ENCODE results near the gene NPLOC4. TPM values are rescaled to one million over a fixed set of nuclear protein-coding genes. Genes with fewer than 3 reads are reported as not detected.

The NPLOC4 gene
- total and polyA plus RNA-seq, 8 donors, result 50.5 to 122 (median 56.5) TPM

- DNase-seq (peak in 1 of 4 donors; percentile 61), ATAC-seq (no peak)
- H3K36me3 ChIP-seq, result no peaks in the 10 kb centered on the region
- no peak for TF ChIP-seq CTCF (IDR thresholded peaks at IDR 0.05)
- peaks cover 15 to 56% of the 10 kb centered on the region in 2 donors for H3K4me1 ChIP-seq
- intact Hi-C loops (cut with DNase I), result no loop called here
- peaks cover 0 to 15% of the 10 kb centered on the region in 2 donors for H3K27me3 ChIP-seq
- peak overlapping the region in 1 of 2 donors; percentile 91 for H3K4me3 ChIP-seq
- H3K27ac ChIP-seq, result peak overlapping the region in 1 of 2 donors; percentile 71
- no peaks in the 10 kb centered on the region for H3K9me3 ChIP-seq
These were observed 119.4 kb downstream of the NPLOC4 start for GRCh38 chr17:81517339-81518112.

DNA sequence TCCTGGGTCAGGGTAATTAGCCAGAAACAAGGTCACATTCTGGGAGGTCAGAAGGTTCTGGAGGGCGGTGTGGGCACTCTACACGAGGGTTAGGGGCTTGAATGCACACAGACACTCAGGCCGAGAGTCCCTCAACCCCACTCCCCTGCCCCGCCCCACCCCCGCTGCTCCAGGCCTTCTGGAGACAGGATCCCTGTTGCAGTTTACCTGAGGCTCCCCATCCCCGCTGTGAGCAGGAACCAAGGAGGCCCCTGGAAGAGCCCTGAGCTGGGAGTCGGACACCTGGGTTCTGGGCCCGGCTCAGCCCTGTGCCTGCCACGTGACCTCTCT, 119.9 kb downstream of the NPLOC4 start:
- intact Hi-C loops (cut with DNase I), result no loop called here
- no peaks in the 10 kb centered on the region for H3K9me3 ChIP-seq
- H3K36me3 ChIP-seq, result peaks cover 0 to 4% of the 10 kb centered on the region in 2 donors
- peaks cover 0 to 13% of the 10 kb centered on the region in 2 donors for H3K27me3 ChIP-seq
- H3K4me3 ChIP-seq, result peak overlapping the region in 1 of 2 donors; percentile 91
- no peak for TF ChIP-seq CTCF (IDR thresholded peaks at IDR 0.05)
- ATAC-seq, result no peak
- H3K4me1 ChIP-seq, result peaks cover 15 to 56% of the 10 kb centered on the region in 2 donors
- DNase-seq, result no peak
- peak overlapping the region in 1 of 2 donors; percentile 49 for H3K27ac ChIP-seq

GRCh38 chr17:81516439-81516838, 120.5 kb downstream of the NPLOC4 start:
- ATAC-seq (no peak), DNase-seq (peak in 1 of 4 donors; percentile 68)
- intact Hi-C loops (cut with DNase I), result no loop called here
- Histone ChIP-seq H3K4me1 (peaks cover 15 to 56% of the 10 kb centered on the region in 2 donors), H3K27ac (peak overlapping the region; percentile 49 to 100), H3K9me3 (no peaks in the 10 kb centered on the region), H3K36me3 (peaks cover 0 to 9% of the 10 kb centered on the region in 2 donors), H3K4me3 (peak overlapping the region in 1 of 2 donors; percentile 91), H3K27me3 (peaks cover 0 to 13% of the 10 kb centered on the region in 2 donors)
- no peak for TF ChIP-seq CTCF (IDR thresholded peaks at IDR 0.05)

- peaks cover 15 to 56% of the 10 kb centered on the region in 2 donors for H3K4me1 ChIP-seq
- peaks cover 0 to 13% of the 10 kb centered on the region in 2 donors for H3K27me3 ChIP-seq
- H3K9me3 ChIP-seq, result no peaks in the 10 kb centered on the region
- H3K27ac ChIP-seq, result peak overlapping the region; percentile 99 to 100
- no peak for TF ChIP-seq CTCF (IDR thresholded peaks at IDR 0.05)
- ATAC-seq (no peak), DNase-seq (peak in 1 of 4 donors; percentile 83)
- intact Hi-C loops (cut with DNase I), result no loop called here
- H3K36me3 ChIP-seq, result peaks cover 0 to 18% of the 10 kb centered on the region in 2 donors
- peak overlapping the region; percentile 82 to 91 for H3K4me3 ChIP-seq
These were observed 121.3 kb downstream of the NPLOC4 start for GRCh38 chr17:81515530-81516041.
